HEK293 (cell line): ENCODE data around the gene CLDN1.

Source experiments
- CTCF ChIP-seq: fragments of 450-650 bp; formaldehyde crosslinking; IDR thresholded peaks from 2 replicates; pipeline ENCODE4 v1.5.1; 2016; ENCODE audit warnings: missing biosample characterization, missing genetic modification characterization
- KLF1 ChIP-seq: fragments of 450-650 bp; formaldehyde crosslinking; IDR thresholded peaks from 2 replicates; pipeline ENCODE4 v1.5.1; 2016; ENCODE audit warnings: missing biosample characterization, missing genetic modification characterization
- KLF16 ChIP-seq: fragments of 450-650 bp; formaldehyde crosslinking; IDR thresholded peaks from 2 replicates; pipeline ENCODE4 v1.5.1; 2017; ENCODE audit warnings: missing biosample characterization, missing genetic modification characterization
- TCF7L2 ChIP-seq: IDR thresholded peaks from 2 replicates; pipeline ENCODE4 v1.6.1; 2011; ENCODE audit warnings: low read depth, mild to moderate bottlenecking, inconsistent platforms, low read length, moderate library complexity, borderline replicate concordance
- YY1 ChIP-seq: fragments of 450-650 bp; formaldehyde crosslinking; IDR thresholded peaks from 2 replicates; pipeline ENCODE4 v1.5.1; 2018; ENCODE audit warnings: missing biosample characterization, missing genetic modification characterization
- ZNF274 ChIP-seq, 2 experiments: fragments of 200-500 bp in 1 of 2; fragments of 450-650 bp in 1 of 2; sonication (Bioruptor generic) in 1 of 2; formaldehyde crosslinking in 1 of 2; IDR thresholded peaks; 2 replicates each; pipeline versions ENCODE4 v1.5.1 to v1.6.1; 2014 to 2016; ENCODE audit warnings: borderline replicate concordance in 1 of 2, inconsistent platforms in 1 of 2, low read length in 1 of 2, missing biosample characterization in 1 of 2, missing genetic modification characterization in 1 of 2
- ZNF292 ChIP-seq: fragments of 450-650 bp; formaldehyde crosslinking; IDR thresholded peaks from 2 replicates; pipeline ENCODE4 v1.5.1; 2016; ENCODE audit warnings: low read depth, missing biosample characterization, missing genetic modification characterization, borderline replicate concordance
- ZNF549 ChIP-seq: fragments of 450-650 bp; IDR thresholded peaks from 2 replicates; pipeline ENCODE4 v1.5.1; 2018; ENCODE audit warnings: missing biosample characterization, missing genetic modification characterization, mild to moderate bottlenecking, inconsistent platforms, moderate library complexity
- ZNF585B ChIP-seq: fragments of 450-650 bp; formaldehyde crosslinking; IDR thresholded peaks from 2 replicates; pipeline ENCODE4 v1.5.1; 2016; ENCODE audit warnings: missing biosample characterization, missing genetic modification characterization
- ZNF707 ChIP-seq: fragments of 450-650 bp; formaldehyde crosslinking; IDR thresholded peaks from 2 replicates; pipeline ENCODE4 v1.5.1; 2016; ENCODE audit warnings: missing biosample characterization, missing genetic modification characterization
- ZNF76 ChIP-seq: fragments of 450-650 bp; formaldehyde crosslinking; IDR thresholded peaks from 2 replicates; pipeline ENCODE4; 2016; ENCODE audit warnings: low read depth, missing biosample characterization, missing genetic modification characterization, borderline replicate concordance
- ZNF791 ChIP-seq: fragments of 450-650 bp; formaldehyde crosslinking; IDR thresholded peaks from 2 replicates; pipeline ENCODE4 v1.5.1; 2016; ENCODE audit warnings: missing biosample characterization, missing genetic modification characterization
- ZSCAN4 ChIP-seq: fragments of 450-650 bp; formaldehyde crosslinking; IDR thresholded peaks from 2 replicates; pipeline ENCODE4 v1.5.1; 2017; ENCODE audit warnings: missing biosample characterization, missing genetic modification characterization

- TF ChIP-seq ZNF292 (tag by site-specific recombination), result no peak
- TF ChIP-seq CTCF (tag by site-specific recombination), result no peak
- TF ChIP-seq KLF16, result no peak
- TF ChIP-seq ZNF549 (tag by site-specific recombination), result no peak
- TF ChIP-seq ZNF76 (tag by site-specific recombination), result no peak
- TF ChIP-seq TCF7L2, result no peak
- TF ChIP-seq ZSCAN4 (tag by site-specific recombination), result no peak
- no peak for TF ChIP-seq YY1 (tag by site-specific recombination)
- no peak for TF ChIP-seq ZNF707
- TF ChIP-seq ZNF274 (IDR thresholded peaks at IDR 0.05; ENCODE audit: low read length), result no peak
- TF ChIP-seq ZNF274 (tag by site-specific recombination; IDR thresholded peaks at IDR 0.05; ENCODE audit: borderline replicate concordance), result no peak
- no peak for TF ChIP-seq ZNF585B (tag by site-specific recombination)
- no peak for TF ChIP-seq ZNF791
- no peak for TF ChIP-seq KLF1
Observed at GRCh38 chr3:190357468-190357867, 35.2 kb upstream of the CLDN1 start.
